Mesothelial cell of epicardium (in vitro differentiated cells): Measurements from ENCODE around the gene ALK. TPM values are rescaled to one million over a fixed set of nuclear protein-coding genes. Genes with fewer than 3 reads are reported as not detected.

Source experiments
- DNase-seq, 2 experiments: peaks; one replicate each; pipeline ENCODE4 v3.0.0; 2021; ENCODE audit warnings: low spot score in 2 of 2; ENCODE audit not compliant: unreplicated experiment in 2 of 2
- H3K27ac Mint-ChIP-seq: 2 replicates; pipeline ENCODE4 v1.8.0; 2021; ENCODE audit warnings: mixed read lengths
- H3K27me3 Mint-ChIP-seq: 2 replicates; pipeline ENCODE4 v1.8.0; 2021; ENCODE audit warnings: low read depth, mixed read lengths
- H3K36me3 Mint-ChIP-seq: 2 replicates; pipeline ENCODE4 v1.8.0; 2021; ENCODE audit warnings: mixed read lengths
- H3K4me1 Mint-ChIP-seq: 2 replicates; pipeline ENCODE4 v1.8.0; 2021; ENCODE audit warnings: mixed read lengths
- H3K4me3 Mint-ChIP-seq: 2 replicates; pipeline ENCODE4 v1.8.0; 2021; ENCODE audit warnings: mild to moderate bottlenecking, moderate library complexity, mixed read lengths
- H3K9me3 Mint-ChIP-seq: 2 replicates; pipeline ENCODE4 v1.8.0; 2021; ENCODE audit warnings: mixed read lengths
- CTCF ChIP-seq: fragments of 200-600 bp; sonication (generic); IDR thresholded peaks from one replicate; pipeline ENCODE4 v1.5.0; 2021; ENCODE audit warnings: antibody characterized with exemption; ENCODE audit not compliant: unreplicated experiment
- total RNA-seq: library from RNA; stranded (reverse); gene quantifications from 3 replicates; pipeline ENCODE4 v1.2.1, GENCODE V29; 2021

The ALK gene
- total RNA-seq, 1 donor from 2014 or later, result 0.13 TPM

GRCh38 chr2:29184531-29184930, 736.9 kb downstream of the ALK start:
- H3K4me3 Mint-ChIP-seq, result no peak overlapping the region
- H3K4me1 Mint-ChIP-seq, result no peaks in the 10 kb centered on the region
- no peak overlapping the region for H3K27ac Mint-ChIP-seq
- TF ChIP-seq CTCF, result no peak
- no peaks in the 10 kb centered on the region for H3K27me3 Mint-ChIP-seq
- H3K9me3 Mint-ChIP-seq, result peaks cover 9% of the 10 kb centered on the region
- no peak for DNase-seq
- H3K36me3 Mint-ChIP-seq, result peaks cover 18% of the 10 kb centered on the region

- H3K36me3 Mint-ChIP-seq, result peaks cover 15% of the 10 kb centered on the region
- peaks cover 5% of the 10 kb centered on the region for H3K9me3 Mint-ChIP-seq
- no peaks in the 10 kb centered on the region for H3K27me3 Mint-ChIP-seq
- no peak overlapping the region for H3K27ac Mint-ChIP-seq
- no peak for TF ChIP-seq CTCF
- H3K4me1 Mint-ChIP-seq, result no peaks in the 10 kb centered on the region
- no peak overlapping the region for H3K4me3 Mint-ChIP-seq
- DNase-seq, result no peak
These were observed 738.5 kb downstream of the ALK start for GRCh38 chr2:29182920-29183319.

- H3K27me3 Mint-ChIP-seq, result no peaks in the 10 kb centered on the region
- TF ChIP-seq CTCF, result no peak
- H3K9me3 Mint-ChIP-seq, result no peaks in the 10 kb centered on the region
- H3K36me3 Mint-ChIP-seq, result peaks cover 9% of the 10 kb centered on the region
- no peak overlapping the region for H3K4me3 Mint-ChIP-seq
- no peak for DNase-seq
- no peak overlapping the region for H3K27ac Mint-ChIP-seq
- no peaks in the 10 kb centered on the region for H3K4me1 Mint-ChIP-seq
These were observed 739.1 kb downstream of the ALK start for GRCh38 chr2:29182334-29182733.

GRCh38 chr2:29175338-29175737, 746.0 kb downstream of the ALK start:
- DNase-seq, result no peak
- no peak overlapping the region for H3K4me3 Mint-ChIP-seq
- no peaks in the 10 kb centered on the region for H3K27me3 Mint-ChIP-seq
- peaks cover 7% of the 10 kb centered on the region for H3K9me3 Mint-ChIP-seq
- no peak for TF ChIP-seq CTCF
- H3K36me3 Mint-ChIP-seq, result peaks cover 43% of the 10 kb centered on the region
- H3K27ac Mint-ChIP-seq, result no peak overlapping the region
- no peaks in the 10 kb centered on the region for H3K4me1 Mint-ChIP-seq

GRCh38 chr2:29174937-29175336, 746.4 kb downstream of the ALK start:
- Mint-ChIP-seq H3K4me3 (no peak overlapping the region), H3K9me3 (peaks cover 7% of the 10 kb centered on the region), H3K36me3 (peaks cover 44% of the 10 kb centered on the region), H3K4me1 (no peaks in the 10 kb centered on the region), H3K27ac (no peak overlapping the region), H3K27me3 (no peaks in the 10 kb centered on the region)
- TF ChIP-seq CTCF, result no peak
- no peak for DNase-seq
